K562 (cell line): ENCODE data around the gene PLEKHS1. TPM values are rescaled to one million over a fixed set of nuclear protein-coding genes. Genes with fewer than 3 reads are reported as not detected.

Experiments
- microRNA-seq: library from miRNA; unstranded; fragments of <30 nt; microRNA quantifications from one replicate; pipeline ENCODE4, GENCODE V29; 2018; ENCODE audit warnings: borderline microRNAs expressed
- polyA plus RNA-seq, 8 experiments: library from polyadenylated mRNA; depleted of rRNA in 4 of 8; stranded (reverse) in 5 of 8; unstranded in 3 of 8; fragments of >200 nt; fragmentation: Nextera tagmentation in 2 of 8; fragmentation: Illumina TruSeq in 1 of 8; extraction: Ambion mirVana in 2 of 8; extraction: Trizol in 1 of 8; gene quantifications; 2 replicates each; pipeline versions ENCODE4 v1.2.1 to v1.2.3, GENCODE V29; 2011 to 2014; ENCODE audit warnings: inconsistent platforms in 1 of 8, missing spikeins in 1 of 8
- small RNA-seq: library from RNA; depleted of rRNA; stranded (forward); fragments of <200 nt; gene quantifications from one replicate; pipeline ENCODE3, GENCODE V24; 2014
- total RNA-seq, 7 experiments: library from RNA; depleted of rRNA in 6 of 7; stranded (reverse); fragments of >200 nt in 6 of 7; fragmentation: Illumina TruSeq in 2 of 7; extraction: Trizol in 2 of 7; gene quantifications; 2 replicates each; pipeline versions ENCODE4 v1.2.1 to v1.2.3, GENCODE V29; 2011 to 2021; ENCODE audit warnings: low replicate concordance in 1 of 7

Gene PLEKHS1
- total and polyA plus RNA-seq, 9 of the 15 experiments (the other 6 are each of a cell fraction or from before 2014, with no cell fraction given), result not detected

Small RNAs within 50 kb of the gene (microRNA-seq; reads per million reads assigned to microRNA genes)
- not detected for gene MIR4483

Small RNAs within 50 kb of the gene (small RNA-seq; reads per million reads assigned to genes)
- gene RF00560, result not detected

Other genes starting within 250 kb of the PLEKHS1 start
- not detected in 2 replicates for gene HABP2, start 198.6 kb upstream of the PLEKHS1 start, total RNA-seq (2014; rRNA removed)
- not detected in 2 replicates for gene HABP2, start 198.6 kb upstream of the PLEKHS1 start, total RNA-seq (2014; rRNA removed; fragmentation: Illumina TruSeq; extraction: Trizol)
- gene HABP2, start 198.6 kb upstream of the PLEKHS1 start, total RNA-seq (2015; rRNA removed; fragmentation: Illumina TruSeq; extraction: Trizol), result not detected in 2 replicates
- 0.07 and 0.09 TPM in 2 replicates for gene HABP2, start 198.6 kb upstream of the PLEKHS1 start, total RNA-seq (2021)
- gene HABP2, start 198.6 kb upstream of the PLEKHS1 start, polyA plus RNA-seq (2011; rRNA removed), result not detected in 2 replicates
- not detected in 2 replicates for gene HABP2, start 198.6 kb upstream of the PLEKHS1 start, polyA plus RNA-seq (2014; fragmentation: Illumina TruSeq; extraction: Trizol)
- not detected for gene HABP2, start 198.6 kb upstream of the PLEKHS1 start, polyA plus RNA-seq (2014; fragmentation: Nextera tagmentation; extraction: Ambion mirVana)
- gene HABP2, start 198.6 kb upstream of the PLEKHS1 start, polyA plus RNA-seq (2014; rRNA removed), result 0.05 TPM in 1 of 2 replicates, not detected in the other
- not detected in 2 replicates for gene NRAP, start 87.6 kb upstream of the PLEKHS1 start, total RNA-seq (2014; rRNA removed)
- not detected in 2 replicates for gene NRAP, start 87.6 kb upstream of the PLEKHS1 start, total RNA-seq (2014; rRNA removed; fragmentation: Illumina TruSeq; extraction: Trizol)
- gene NRAP, start 87.6 kb upstream of the PLEKHS1 start, total RNA-seq (2015; rRNA removed; fragmentation: Illumina TruSeq; extraction: Trizol), result not detected in 2 replicates
- not detected in 2 replicates for gene NRAP, start 87.6 kb upstream of the PLEKHS1 start, total RNA-seq (2021)
- not detected in 2 replicates for gene NRAP, start 87.6 kb upstream of the PLEKHS1 start, polyA plus RNA-seq (2011; rRNA removed)
- gene NRAP, start 87.6 kb upstream of the PLEKHS1 start, polyA plus RNA-seq (2014; fragmentation: Illumina TruSeq; extraction: Trizol), result not detected in 2 replicates
- gene NRAP, start 87.6 kb upstream of the PLEKHS1 start, polyA plus RNA-seq (2014; fragmentation: Nextera tagmentation; extraction: Ambion mirVana), result not detected
- gene NRAP, start 87.6 kb upstream of the PLEKHS1 start, polyA plus RNA-seq (2014; rRNA removed), result not detected in 2 replicates
- gene CASP7, start 71.8 kb upstream of the PLEKHS1 start, total RNA-seq (2014; rRNA removed), result 8.7 and 12.3 TPM in 2 replicates
- gene CASP7, start 71.8 kb upstream of the PLEKHS1 start, total RNA-seq (2014; rRNA removed; fragmentation: Illumina TruSeq; extraction: Trizol), result 13.8 and 16.3 TPM in 2 replicates
- gene CASP7, start 71.8 kb upstream of the PLEKHS1 start, total RNA-seq (2015; rRNA removed; fragmentation: Illumina TruSeq; extraction: Trizol), result 21.5 and 23.3 TPM in 2 replicates
- 9.0 and 9.2 TPM in 2 replicates for gene CASP7, start 71.8 kb upstream of the PLEKHS1 start, total RNA-seq (2021)
- gene CASP7, start 71.8 kb upstream of the PLEKHS1 start, polyA plus RNA-seq (2011; rRNA removed), result 1.4 and 2.2 TPM in 2 replicates
- gene CASP7, start 71.8 kb upstream of the PLEKHS1 start, polyA plus RNA-seq (2014; fragmentation: Illumina TruSeq; extraction: Trizol), result 11.2 and 11.8 TPM in 2 replicates
- 10 to 100 TPM in 1 of 2 experiments, 1 to 10 TPM in 1; 8.1 to 13.8 TPM for gene CASP7, start 71.8 kb upstream of the PLEKHS1 start, polyA plus RNA-seq (2014; fragmentation: Nextera tagmentation; extraction: Ambion mirVana)
- gene CASP7, start 71.8 kb upstream of the PLEKHS1 start, polyA plus RNA-seq (2014; rRNA removed), result 8.9 TPM in 2 replicates
- 10.9 and 11.9 TPM in 2 replicates for gene DCLRE1A, start 102.4 kb downstream of the PLEKHS1 start, total RNA-seq (2014; rRNA removed)
- gene DCLRE1A, start 102.4 kb downstream of the PLEKHS1 start, total RNA-seq (2014; rRNA removed; fragmentation: Illumina TruSeq; extraction: Trizol), result 24.1 and 26.7 TPM in 2 replicates
- gene DCLRE1A, start 102.4 kb downstream of the PLEKHS1 start, total RNA-seq (2015; rRNA removed; fragmentation: Illumina TruSeq; extraction: Trizol), result 17.9 and 20.2 TPM in 2 replicates
- gene DCLRE1A, start 102.4 kb downstream of the PLEKHS1 start, total RNA-seq (2021), result 13.0 and 13.8 TPM in 2 replicates
- gene DCLRE1A, start 102.4 kb downstream of the PLEKHS1 start, polyA plus RNA-seq (2011; rRNA removed), result 21.5 and 25.5 TPM in 2 replicates
- gene DCLRE1A, start 102.4 kb downstream of the PLEKHS1 start, polyA plus RNA-seq (2014; fragmentation: Illumina TruSeq; extraction: Trizol), result 16.4 and 20.1 TPM in 2 replicates
- gene DCLRE1A, start 102.4 kb downstream of the PLEKHS1 start, polyA plus RNA-seq (2014; fragmentation: Nextera tagmentation; extraction: Ambion mirVana), result 10 to 100 TPM in 1 of 2 experiments, 1 to 10 TPM in 1; 8.5 to 15.5 TPM
- 12.7 and 13.3 TPM in 2 replicates for gene DCLRE1A, start 102.4 kb downstream of the PLEKHS1 start, polyA plus RNA-seq (2014; rRNA removed)
- 10.3 and 11.2 TPM in 2 replicates for gene NHLRC2, start 103.0 kb downstream of the PLEKHS1 start, total RNA-seq (2014; rRNA removed)
- gene NHLRC2, start 103.0 kb downstream of the PLEKHS1 start, total RNA-seq (2014; rRNA removed; fragmentation: Illumina TruSeq; extraction: Trizol), result 10.8 and 11.4 TPM in 2 replicates
- 9.8 and 10.6 TPM in 2 replicates for gene NHLRC2, start 103.0 kb downstream of the PLEKHS1 start, total RNA-seq (2015; rRNA removed; fragmentation: Illumina TruSeq; extraction: Trizol)
- 22.4 and 23.1 TPM in 2 replicates for gene NHLRC2, start 103.0 kb downstream of the PLEKHS1 start, total RNA-seq (2021)
- gene NHLRC2, start 103.0 kb downstream of the PLEKHS1 start, polyA plus RNA-seq (2011; rRNA removed), result 9.7 and 10.3 TPM in 2 replicates
- 6.0 and 6.4 TPM in 2 replicates for gene NHLRC2, start 103.0 kb downstream of the PLEKHS1 start, polyA plus RNA-seq (2014; fragmentation: Illumina TruSeq; extraction: Trizol)
- 1 to 10 TPM; 1.5 to 2.2 TPM for gene NHLRC2, start 103.0 kb downstream of the PLEKHS1 start, polyA plus RNA-seq (2014; fragmentation: Nextera tagmentation; extraction: Ambion mirVana)
- 4.9 and 5.3 TPM in 2 replicates for gene NHLRC2, start 103.0 kb downstream of the PLEKHS1 start, polyA plus RNA-seq (2014; rRNA removed)